D721Med (cell line): ENCODE measurements around the gene HLA-DRB1.

Experiments used
- DNase-seq: peaks from one replicate; pipeline ENCODE4 v3.0.0; 2011; ENCODE audit warnings: low spot score; ENCODE audit not compliant: insufficient read length
- FAIRE-seq: peaks from 2 replicates; lab custom pipeline; 2011; peaks lifted over from hg19 to GRCh38; lab: Jason Lieb, UNC
- TF ChIP-seq, protein P1 (sequence below): IDR thresholded peaks from 2 replicates; pipeline ENCODE4 v1.5.1; 2012; ENCODE audit warnings: mild to moderate bottlenecking, control low read depth; ENCODE audit not compliant: insufficient read depth; ENCODE audit errors: missing control alignments

The HLA-DRB1 gene

GRCh38 chr6:32608362-32608761, 18.7 kb upstream of the HLA-DRB1 start:
- FAIRE-seq = no peak
- DNase-seq = no peak
- TF ChIP-seq, protein P1, sequence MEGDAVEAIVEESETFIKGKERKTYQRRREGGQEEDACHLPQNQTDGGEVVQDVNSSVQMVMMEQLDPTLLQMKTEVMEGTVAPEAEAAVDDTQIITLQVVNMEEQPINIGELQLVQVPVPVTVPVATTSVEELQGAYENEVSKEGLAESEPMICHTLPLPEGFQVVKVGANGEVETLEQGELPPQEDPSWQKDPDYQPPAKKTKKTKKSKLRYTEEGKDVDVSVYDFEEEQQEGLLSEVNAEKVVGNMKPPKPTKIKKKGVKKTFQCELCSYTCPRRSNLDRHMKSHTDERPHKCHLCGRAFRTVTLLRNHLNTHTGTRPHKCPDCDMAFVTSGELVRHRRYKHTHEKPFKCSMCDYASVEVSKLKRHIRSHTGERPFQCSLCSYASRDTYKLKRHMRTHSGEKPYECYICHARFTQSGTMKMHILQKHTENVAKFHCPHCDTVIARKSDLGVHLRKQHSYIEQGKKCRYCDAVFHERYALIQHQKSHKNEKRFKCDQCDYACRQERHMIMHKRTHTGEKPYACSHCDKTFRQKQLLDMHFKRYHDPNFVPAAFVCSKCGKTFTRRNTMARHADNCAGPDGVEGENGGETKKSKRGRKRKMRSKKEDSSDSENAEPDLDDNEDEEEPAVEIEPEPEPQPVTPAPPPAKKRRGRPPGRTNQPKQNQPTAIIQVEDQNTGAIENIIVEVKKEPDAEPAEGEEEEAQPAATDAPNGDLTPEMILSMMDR = no peak

- FAIRE-seq (no peak), DNase-seq (no peak)
- TF ChIP-seq, protein P1 = no peak
These were observed 18.3 kb upstream of the HLA-DRB1 start for GRCh38 chr6:32607988-32608298.

DNA sequence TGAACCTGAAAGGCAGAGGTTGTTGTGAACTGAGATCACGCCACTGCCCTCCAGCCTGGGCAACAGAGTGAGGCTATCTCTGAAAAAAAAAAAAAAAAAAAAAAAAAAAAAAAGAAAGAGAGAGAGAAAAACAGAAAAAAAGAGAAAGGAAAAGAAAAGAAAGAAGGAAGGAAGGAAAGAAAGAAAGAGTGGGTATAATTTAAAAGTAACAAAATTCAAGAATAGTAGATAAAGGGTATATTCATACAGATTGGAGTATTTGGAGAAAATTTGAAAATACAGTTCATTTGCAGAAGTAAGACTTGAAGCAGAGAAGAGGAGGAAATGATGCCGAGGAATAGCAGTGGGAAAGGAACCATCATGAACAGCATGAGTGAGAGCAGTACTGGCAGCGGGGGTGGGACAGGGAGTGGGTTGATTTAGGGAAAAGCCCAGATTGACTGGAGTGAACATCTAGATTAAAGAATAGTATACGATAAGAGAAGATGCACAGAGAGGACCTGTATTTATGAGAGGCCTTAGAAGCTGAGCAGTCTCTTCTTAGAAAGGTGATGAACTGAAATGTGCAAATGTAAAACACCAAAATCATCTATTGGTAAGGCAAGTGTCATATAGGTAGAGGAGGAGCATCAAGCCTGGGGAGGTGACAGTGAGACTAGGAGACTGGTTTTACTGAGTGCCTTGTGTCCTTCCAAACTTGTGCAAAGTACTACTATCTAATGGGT, 17.8 kb upstream of the HLA-DRB1 start:
- DNase-seq = no peak
- FAIRE-seq = no peak
- TF ChIP-seq, protein P1 = no peak

- TF ChIP-seq, protein P1 = no peak
- no peak for FAIRE-seq
- DNase-seq = no peak
These were observed 14.8 kb upstream of the HLA-DRB1 start for GRCh38 chr6:32604434-32604877.

DNA sequence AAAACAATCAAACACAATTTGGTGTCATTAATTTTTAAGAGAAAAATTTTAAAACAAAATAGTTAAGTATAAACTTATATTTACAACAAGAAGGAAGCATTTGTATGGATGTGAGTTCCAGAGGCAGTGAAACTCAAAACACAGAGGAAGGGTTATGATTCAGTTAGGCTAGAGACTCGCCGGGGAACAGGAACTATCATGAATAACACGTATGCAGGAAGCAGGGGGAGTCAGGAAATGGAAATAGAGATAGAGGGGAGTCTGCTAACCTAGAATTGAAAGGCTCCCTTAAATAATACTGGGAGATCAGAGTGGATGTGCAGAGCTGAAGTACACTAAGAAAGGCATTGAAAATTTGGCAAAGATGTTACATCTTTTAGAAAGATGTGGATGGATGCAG, 14.2 kb upstream of the HLA-DRB1 start:
- FAIRE-seq (no peak), DNase-seq (no peak)
- TF ChIP-seq, protein P1 = no peak

- FAIRE-seq (no peak), DNase-seq (no peak)
- TF ChIP-seq, protein P1 = no peak
These were observed 13.6 kb upstream of the HLA-DRB1 start for GRCh38 chr6:32603222-32603621.

DNA sequence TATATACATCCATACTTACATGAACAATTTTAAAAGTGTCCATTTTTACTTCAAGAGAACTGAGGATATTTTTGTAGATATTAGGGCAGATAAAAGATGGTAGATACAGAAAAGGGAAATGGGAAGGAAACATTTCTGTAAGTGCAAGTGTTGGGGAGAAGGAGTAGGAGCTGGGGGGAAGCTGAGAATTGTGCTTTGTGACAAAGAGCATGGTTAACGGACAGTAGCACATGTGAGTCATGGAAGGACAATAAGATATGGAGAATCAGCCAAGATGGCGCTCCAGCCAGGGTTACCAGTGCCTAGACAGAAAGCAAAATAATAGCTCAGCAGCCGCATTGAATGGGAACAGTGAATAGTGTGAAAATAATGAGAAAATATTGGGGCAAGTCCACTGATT, 12.7 kb upstream of the HLA-DRB1 start:
- no peak for DNase-seq
- TF ChIP-seq, protein P1 = no peak
- no peak for FAIRE-seq
